ENCODE measurements around the gene HBD.

GRCh38 chr11:5247472-5248192 lies 13.3 kb upstream of the HBD start:
- TF ChIP-seq, protein P1, sequence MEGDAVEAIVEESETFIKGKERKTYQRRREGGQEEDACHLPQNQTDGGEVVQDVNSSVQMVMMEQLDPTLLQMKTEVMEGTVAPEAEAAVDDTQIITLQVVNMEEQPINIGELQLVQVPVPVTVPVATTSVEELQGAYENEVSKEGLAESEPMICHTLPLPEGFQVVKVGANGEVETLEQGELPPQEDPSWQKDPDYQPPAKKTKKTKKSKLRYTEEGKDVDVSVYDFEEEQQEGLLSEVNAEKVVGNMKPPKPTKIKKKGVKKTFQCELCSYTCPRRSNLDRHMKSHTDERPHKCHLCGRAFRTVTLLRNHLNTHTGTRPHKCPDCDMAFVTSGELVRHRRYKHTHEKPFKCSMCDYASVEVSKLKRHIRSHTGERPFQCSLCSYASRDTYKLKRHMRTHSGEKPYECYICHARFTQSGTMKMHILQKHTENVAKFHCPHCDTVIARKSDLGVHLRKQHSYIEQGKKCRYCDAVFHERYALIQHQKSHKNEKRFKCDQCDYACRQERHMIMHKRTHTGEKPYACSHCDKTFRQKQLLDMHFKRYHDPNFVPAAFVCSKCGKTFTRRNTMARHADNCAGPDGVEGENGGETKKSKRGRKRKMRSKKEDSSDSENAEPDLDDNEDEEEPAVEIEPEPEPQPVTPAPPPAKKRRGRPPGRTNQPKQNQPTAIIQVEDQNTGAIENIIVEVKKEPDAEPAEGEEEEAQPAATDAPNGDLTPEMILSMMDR (IDR thresholded peaks at IDR 0.05) = no peak
- TF ChIP-seq POLR2AphosphoS5 (IDR thresholded peaks at IDR 0.05; ENCODE audit: insufficient read depth in 1 of 2, low read depth in 1 of 2) = no peak
- TF ChIP-seq POLR2A (IDR thresholded peaks at IDR 0.05) = no peak

Data from vagina (tissue), 2 donors.